HCT116 (cell line): Measurements from ENCODE around the gene PKDCC. TPM values are rescaled to one million over a fixed set of nuclear protein-coding genes. Genes with fewer than 3 reads are reported as not detected.
A peak's percentile ranks its signal among the peaks of the same experiment; 100 is the strongest.

Experiments
- ATAC-seq: fragments of 200-7000 bp; cut with Tn5 transposase; 2 replicates; pipeline ENCODE4 v1.9.1; 2020; ENCODE audit warnings: mild to moderate bottlenecking, moderate library complexity
- BruUV-seq: library from RNA; stranded (reverse); fragments of 400-500 nt; replicated peaks from 2 replicates; lab custom pipeline; 2021; lab: Mats Ljungman, UMichigan
- CTCF ChIA-PET: fragments of 300-600 bp; sonication (Branson Sonifier 250); formaldehyde crosslinking; loops from one replicate; lab custom pipeline; 2021; ENCODE audit warnings: antibody characterized with exemption; lab: Charles Lee
- POLR2A ChIA-PET: fragments of 300-600, 350-600 bp; sonication (Branson Sonifier 250); formaldehyde crosslinking; loops from one replicate; lab custom pipeline; 2021; ENCODE audit warnings: antibody characterized with exemption; lab: Charles Lee
- RAD21 ChIA-PET, 2 experiments: fragments of 300-600 bp; sonication (Branson Sonifier 250); formaldehyde crosslinking; loops; one replicate each; lab custom pipeline; 2023; ENCODE audit warnings: low total read pairs in 2 of 2; ENCODE audit not compliant: uncharacterized antibody in 2 of 2, unreplicated experiment in 2 of 2, low non-redundant PET in 1 of 2; lab: Charles Lee
- DNase-seq: peaks from one replicate; pipeline ENCODE4 v3.0.0-alpha.2; 2010; ENCODE audit warnings: low read depth, low spot score
- H2AFZ ChIP-seq: fragments of 200-600 bp; shearing (Covaris generic), sonication (generic); 2 replicates; pipeline ENCODE4 v1.6.1; 2017; ENCODE audit warnings: low read depth, mixed run types, mixed read lengths, antibody characterized with exemption, low read length; ENCODE audit not compliant: poor library complexity, severe bottlenecking
- H3K27ac ChIP-seq: 2 replicates; pipeline ENCODE4 v1.5.1; 2012; ENCODE audit warnings: low read depth, low read length
- H3K27me3 ChIP-seq: fragments of 200-600 bp; sonication (generic); 2 replicates; pipeline ENCODE4 v1.6.1; 2016; ENCODE audit warnings: mixed run types, low read length, mixed read lengths; ENCODE audit not compliant: insufficient read depth
- H3K36me3 ChIP-seq, 2 experiments: fragments of 200-500 bp in 1 of 2; fragments of 200-600 bp in 1 of 2; sonication (Bioruptor generic) in 1 of 2; sonication (generic) in 1 of 2; 2 replicates each; pipeline versions ENCODE4 v1.5.1 to v1.6.1; 2014 to 2016; ENCODE audit warnings: low read length in 2 of 2, inconsistent platforms in 1 of 2, mixed read lengths in 1 of 2, mixed run types in 1 of 2; ENCODE audit not compliant: insufficient read depth in 2 of 2, control insufficient read depth in 1 of 2
- H3K4me1 ChIP-seq, 2 experiments: fragments of 200-600 bp in 1 of 2; sonication (generic) in 1 of 2; 2 replicates each; pipeline versions ENCODE4 v1.5.1 to v1.6.1; 2012 to 2017; ENCODE audit warnings: low read length in 2 of 2, inconsistent platforms in 1 of 2, mild to moderate bottlenecking in 1 of 2, mixed read lengths in 1 of 2, mixed run types in 1 of 2, moderate library complexity in 1 of 2; ENCODE audit not compliant: insufficient read depth in 2 of 2, control insufficient read depth in 1 of 2
- H3K4me2 ChIP-seq: fragments of 200-600 bp; sonication (generic); 2 replicates; pipeline ENCODE4 v1.6.1; 2017; ENCODE audit warnings: mixed run types, low read length, mixed read lengths
- H3K4me3 ChIP-seq, 2 experiments: fragments of 200-600 bp in 1 of 2; sonication (generic) in 1 of 2; replicated peaks in 1 of 2; 2 replicates each; pipeline ENCODE4 v1.5.1; 2011 to 2016; ENCODE audit warnings: low read length in 2 of 2, control low read depth in 1 of 2, low read depth in 1 of 2, mild to moderate bottlenecking in 1 of 2, mixed read lengths in 1 of 2, mixed run types in 1 of 2
- H3K79me2 ChIP-seq: fragments of 200-600 bp; sonication (generic); 2 replicates; pipeline ENCODE4 v1.6.1; 2017; ENCODE audit warnings: mild to moderate bottlenecking, mixed run types, low read length, moderate library complexity, mixed read lengths; ENCODE audit not compliant: insufficient read depth
- H3K9ac ChIP-seq: fragments of 200-600 bp; sonication (generic); 2 replicates; pipeline ENCODE4 v1.6.1; 2016; ENCODE audit warnings: low read length, mixed read lengths
- H3K9me2 ChIP-seq: fragments of 200-600 bp; sonication (generic), shearing (Covaris generic); 2 replicates; pipeline ENCODE4 v1.6.1; 2017; ENCODE audit warnings: mixed run types, mild to moderate bottlenecking, moderate library complexity; ENCODE audit not compliant: insufficient read depth
- H3K9me3 ChIP-seq, 2 experiments: fragments of 200-500 bp in 1 of 2; fragments of 200-600 bp in 1 of 2; sonication (Bioruptor generic) in 1 of 2; sonication (generic) in 1 of 2; 2 replicates each; pipeline ENCODE4 v1.6.1; 2014 to 2017; ENCODE audit warnings: low read length in 2 of 2, mixed read lengths in 2 of 2, inconsistent platforms in 1 of 2, low read depth in 1 of 2, mild to moderate bottlenecking in 1 of 2, mixed run types in 1 of 2, moderate library complexity in 1 of 2; ENCODE audit not compliant: control insufficient read depth in 1 of 2, insufficient read depth in 1 of 2
- H4K20me1 ChIP-seq: fragments of 200-600 bp; sonication (generic), shearing (Covaris generic); 2 replicates; pipeline ENCODE4 v1.6.1; 2017; ENCODE audit warnings: mixed run types, mild to moderate bottlenecking, moderate library complexity; ENCODE audit not compliant: insufficient read depth
- CBX3 ChIP-seq: IDR thresholded peaks from 2 replicates; pipeline ENCODE4 v1.6.1; 2012; ENCODE audit warnings: low read depth
- CEBPB ChIP-seq: IDR thresholded peaks from 2 replicates; pipeline ENCODE4 v1.6.1; 2012; ENCODE audit warnings: low read depth
- CTCF ChIP-seq, 3 experiments: fragments of 200-600 bp in 1 of 3; sonication (generic) in 1 of 3; IDR thresholded peaks in 2 of 3; conservative IDR thresholded peaks in 1 of 3; 2 replicates each; pipeline ENCODE4 v1.5.1; 2012 to 2017; ENCODE audit warnings: low read depth in 2 of 3, low read length in 2 of 3, antibody characterized with exemption in 1 of 3, borderline replicate concordance in 1 of 3, control low read depth in 1 of 3, mild to moderate bottlenecking in 1 of 3, mixed read lengths in 1 of 3, mixed run types in 1 of 3, moderate library complexity in 1 of 3; ENCODE audit not compliant: insufficient read depth in 1 of 3
- EGR1 ChIP-seq: IDR thresholded peaks from 2 replicates; pipeline ENCODE4 v1.6.1; 2012; ENCODE audit warnings: low read depth
- EZH2 ChIP-seq: fragments of 200-600 bp; sonication (generic); IDR thresholded peaks from 2 replicates; pipeline ENCODE4 v1.6.1; 2017; ENCODE audit warnings: antibody characterized with exemption, mixed run types
- JUND ChIP-seq: IDR thresholded peaks from 2 replicates; pipeline ENCODE4 v1.6.1; 2012
- MAX ChIP-seq: IDR thresholded peaks from 2 replicates; pipeline ENCODE4 v1.6.1; 2012
- RAD21 ChIP-seq: IDR thresholded peaks from 2 replicates; pipeline ENCODE4 v1.6.1; 2012; ENCODE audit warnings: low read depth, mild to moderate bottlenecking
- SP1 ChIP-seq: IDR thresholded peaks from 2 replicates; pipeline ENCODE4 v1.6.1; 2012; ENCODE audit warnings: low read depth
- TCF7L2 ChIP-seq: IDR thresholded peaks from 2 replicates; pipeline ENCODE4 v1.7.0; 2011; ENCODE audit warnings: borderline replicate concordance, inconsistent platforms; ENCODE audit not compliant: insufficient read depth, insufficient read length; ENCODE audit errors: extremely low read depth
- ZBTB33 ChIP-seq: IDR thresholded peaks from 2 replicates; pipeline ENCODE4 v1.6.1; 2011; ENCODE audit warnings: mild to moderate bottlenecking, low read length, moderate library complexity; ENCODE audit not compliant: insufficient replicate concordance; ENCODE audit errors: extremely low read depth
- ZNF274 ChIP-seq: fragments of 200-500 bp; sonication (Bioruptor generic); IDR thresholded peaks from 2 replicates; pipeline ENCODE4 v1.6.1; 2014; ENCODE audit warnings: mild to moderate bottlenecking, low read depth, low read length, inconsistent platforms
- intact Hi-C: fragments of 100-400 bp; cut with micrococcal nuclease; formaldehyde crosslinking; loops from 2 replicates; pipeline ENCODE4 v1.10.0; 2022
- total RNA-seq: library from RNA; stranded (reverse); gene quantifications from one replicate; pipeline ENCODE4 v1.2.1, GENCODE V29; 2021; ENCODE audit not compliant: unreplicated experiment

PKDCC gene
- total RNA-seq, 1 experiment from 2014 or later = 0.84 TPM

- DNase-seq = peak; percentile 35
- RAD21 ChIA-PET = interaction anchor here (0.7 to 2.6 kb wide), 8 partner anchors 208 to 233 kb away, joined by 3 to 16 read pairs (median 7); no protein-coding TSS in a partner anchor
- Histone ChIP-seq H3K27ac (no peak overlapping the region), H3K4me1 (no peaks in the 10 kb centered on the region), H3K79me2 (no peaks in the 10 kb centered on the region), H4K20me1 (no peaks in the 10 kb centered on the region), H3K9me2 (no peaks in the 10 kb centered on the region), H3K27me3 (peaks cover 4% of the 10 kb centered on the region; the same call in 1 of the 2 replicates), H3K4me2 (no peak overlapping the region), H3K36me3 (no peaks in the 10 kb centered on the region), H3K9ac (no peak overlapping the region), H3K9me3 (no peaks in the 10 kb centered on the region), H3K4me3 (no peak overlapping the region), H2AFZ (no peak overlapping the region)
- TF ChIP-seq CTCF (IDR thresholded peaks at IDR 0.05 in 2 of 3, conservative IDR thresholded peaks at IDR 0.05 in 1 of 3; ENCODE audit: borderline replicate concordance in 1 of 3, insufficient read depth in 1 of 3, low read depth in 2 of 3, low read length in 2 of 3) (peak; percentile 44 to 80 (median 73)), ZBTB33 (no peak), SP1 (no peak), EGR1 (no peak), JUND (no peak), TCF7L2 (no peak), CBX3 (no peak), EZH2 (no peak), MAX (no peak), CEBPB (peak; percentile 49; the same call in 1 of the 2 replicates), ZNF274 (no peak), RAD21 (peak; percentile 93)
- no TSS peak for BruUV-seq
- CTCF ChIA-PET = interaction anchor here (0.7 to 10.8 kb wide), 7 partner anchors 10 to 245 kb away, joined by 3 to 158 read pairs (median 4); no protein-coding TSS in a partner anchor
- POLR2A ChIA-PET = no interaction called here
- ATAC-seq = peak; percentile 77
- intact Hi-C loops = loop anchor here (1.0 kb wide), 2 partner anchors 217 to 233 kb away; no protein-coding TSS in a partner anchor
Observed at GRCh38 chr2:42086500-42086953, 38.7 kb downstream of the PKDCC start.
